Endothelial cell of umbilical vein (primary cell): ENCODE results near the gene KRTAP24-1. TPM values are rescaled to one million over a fixed set of nuclear protein-coding genes. Genes with fewer than 3 reads are reported as not detected.

Experiments
- BruUV-seq: library from RNA; stranded (reverse); fragments of 400-500 nt; replicated peaks from 2 replicates; lab custom pipeline; 2021; lab: Mats Ljungman, UMichigan
- CTCF ChIA-PET: fragments of 300-600, 350-600 bp; sonication (Branson Sonifier 250); formaldehyde crosslinking; loops from one replicate; lab custom pipeline; 2021; ENCODE audit warnings: antibody characterized with exemption, inconsistent platforms; lab: Charles Lee
- POLR2A ChIA-PET: fragments of 300-600, 350-600 bp; sonication (Branson Sonifier 250); formaldehyde crosslinking; loops from one replicate; lab custom pipeline; 2021; ENCODE audit warnings: antibody characterized with exemption, inconsistent platforms; lab: Charles Lee
- DNase-seq: peaks from one replicate; pipeline ENCODE4 v3.0.0-alpha.2; 2011; ENCODE audit warnings: low read depth, low spot score
- FAIRE-seq: peaks from 2 replicates; lab custom pipeline; 2011; peaks lifted over from hg19 to GRCh38; lab: Jason Lieb, UNC
- H2AFZ ChIP-seq: 2 replicates; pipeline ENCODE4 v1.6.0; 2012; ENCODE audit warnings: low read depth, low read length, control low read depth, inconsistent platforms
- H3K27ac ChIP-seq: 2 replicates; pipeline ENCODE4 v1.5.1; 2011; ENCODE audit warnings: low read depth, mild to moderate bottlenecking, control low read depth, low read length, moderate library complexity; ENCODE audit not compliant: insufficient read depth
- H3K27me3 ChIP-seq, 2 experiments: 2 replicates each; pipeline versions ENCODE4 v1.6.0 to v1.6.1; 2011; ENCODE audit warnings: low read length in 2 of 2, mixed read lengths in 1 of 2; ENCODE audit not compliant: control insufficient read depth in 2 of 2, insufficient read depth in 2 of 2
- H3K36me3 ChIP-seq, 2 experiments: 2 replicates in 1 of 2; 3 replicates in 1 of 2; pipeline ENCODE4 v1.5.1; 2011; ENCODE audit warnings: low read length in 2 of 2, mild to moderate bottlenecking in 1 of 2, moderate library complexity in 1 of 2; ENCODE audit not compliant: control insufficient read depth in 2 of 2, insufficient read depth in 2 of 2; ENCODE audit errors: extremely low read depth in 1 of 2
- H3K4me1 ChIP-seq: 3 replicates; pipeline ENCODE4 v1.5.1; 2011; ENCODE audit warnings: mild to moderate bottlenecking, low read length; ENCODE audit not compliant: control insufficient read depth, insufficient read depth; ENCODE audit errors: extremely low read depth
- H3K4me2 ChIP-seq: 2 replicates; pipeline ENCODE4 v1.6.1; 2011; ENCODE audit warnings: low read length, control low read depth, mixed read lengths; ENCODE audit not compliant: insufficient read depth
- H3K4me3 ChIP-seq, 3 experiments: fragments of 200-600 bp in 1 of 3; sonication (generic), shearing (Covaris generic) in 1 of 3; replicated peaks in 1 of 3; 2 replicates each; pipeline ENCODE4 v1.5.1; 2011 to 2016; ENCODE audit warnings: control low read depth in 3 of 3, low read length in 3 of 3, mild to moderate bottlenecking in 2 of 3, inconsistent platforms in 1 of 3, low read depth in 1 of 3, moderate library complexity in 1 of 3; ENCODE audit not compliant: insufficient read depth in 1 of 3
- H3K79me2 ChIP-seq: 2 replicates; pipeline ENCODE4 v1.6.0; 2012; ENCODE audit warnings: low read length, inconsistent platforms; ENCODE audit not compliant: control insufficient read depth, insufficient read depth
- H3K9ac ChIP-seq: replicated peaks from 2 replicates; pipeline ENCODE3; 2011; ENCODE audit warnings: low read length, control low read depth; ENCODE audit not compliant: insufficient read depth; ENCODE audit errors: extremely low read depth
- H3K9me1 ChIP-seq: replicated peaks from 3 replicates; pipeline ENCODE4 v1.6.0; 2011; ENCODE audit warnings: mild to moderate bottlenecking, low read length; ENCODE audit not compliant: control insufficient read depth, insufficient read depth; ENCODE audit errors: extremely low read depth
- H3K9me3 ChIP-seq: replicated peaks from 2 replicates; pipeline ENCODE4 v1.5.1; 2012; ENCODE audit warnings: low read length, inconsistent platforms; ENCODE audit not compliant: control insufficient read depth, insufficient read depth
- H4K20me1 ChIP-seq: replicated peaks from 2 replicates; pipeline ENCODE3; 2011; ENCODE audit warnings: mild to moderate bottlenecking, low read length; ENCODE audit not compliant: control insufficient read depth, insufficient read depth; ENCODE audit errors: extremely low read depth
- EZH2 ChIP-seq: IDR thresholded peaks from 2 replicates; pipeline ENCODE4 v1.6.1; 2012; ENCODE audit warnings: borderline replicate concordance, low read depth, mild to moderate bottlenecking, moderate library complexity, low read length, inconsistent platforms; ENCODE audit not compliant: severe bottlenecking
- FOS ChIP-seq: IDR thresholded peaks from 2 replicates; pipeline ENCODE4 v1.6.1; 2011; ENCODE audit warnings: mild to moderate bottlenecking, low read length, moderate library complexity, borderline replicate concordance; ENCODE audit not compliant: insufficient read depth
- GATA2 ChIP-seq: IDR thresholded peaks from 2 replicates; pipeline ENCODE4 v1.7.0; 2011; ENCODE audit warnings: low read depth, mild to moderate bottlenecking, moderate library complexity, mixed read lengths, low read length; ENCODE audit not compliant: insufficient read length, insufficient read depth
- JUN ChIP-seq: IDR thresholded peaks from 2 replicates; pipeline ENCODE4 v1.6.1; 2011; ENCODE audit warnings: borderline replicate concordance, low read depth; ENCODE audit not compliant: insufficient read length, insufficient read depth
- MYC ChIP-seq: IDR thresholded peaks from one replicate; pipeline ENCODE4 v1.6.1; 2011; ENCODE audit warnings: mild to moderate bottlenecking, low read depth, low read length
- POLR2A ChIP-seq: IDR thresholded peaks from 2 replicates; pipeline ENCODE4 v1.6.1; 2012; ENCODE audit warnings: low read depth, mild to moderate bottlenecking, control low read depth, low read length
- POLR2AphosphoS5 ChIP-seq: IDR thresholded peaks from 2 replicates; pipeline ENCODE4 v1.6.1; 2012; ENCODE audit warnings: low read depth, mild to moderate bottlenecking, control low read depth, low read length, moderate library complexity; ENCODE audit not compliant: insufficient read depth
- dilution Hi-C: fragments of 300-500 bp; cut with MboI; formaldehyde crosslinking; loops from one replicate; pipeline ENCODE4 v1.15.0; 2019; ENCODE audit warnings: low sequenced_read_pairs; ENCODE audit not compliant: extremely low pct_ligation_motif_present
- intact Hi-C: fragments of 100-400 bp; cut with micrococcal nuclease; formaldehyde crosslinking; loops from one replicate; pipeline ENCODE4 v1.10.0; 2022
- polyA plus RNA-seq, 4 experiments: library from polyadenylated mRNA; depleted of rRNA in 3 of 4; stranded (reverse) in 3 of 4; unstranded in 1 of 4; fragments of >200 nt; gene quantifications; 2 replicates each; pipeline versions ENCODE4 v1.2.1 to v1.2.3, GENCODE V29; 2011 to 2012; ENCODE audit warnings: missing spikeins in 1 of 4
- total RNA-seq: library from RNA; stranded (reverse); gene quantifications from 2 replicates; pipeline ENCODE4 v1.2.3, GENCODE V29; 2021
- TF ChIP-seq, protein P1 (sequence below): IDR thresholded peaks from 2 replicates; pipeline ENCODE4 v1.6.1; 2011; ENCODE audit not compliant: insufficient read depth, insufficient read length
- TF ChIP-seq, protein P2 (sequence below), 2 donors: IDR thresholded peaks; 1 replicate in 1 of 2; 2 replicates in 1 of 2; pipeline ENCODE4 v1.5.1; 2011; ENCODE audit warnings: low read length in 2 of 2, mild to moderate bottlenecking in 2 of 2, moderate library complexity in 2 of 2, control low read depth in 1 of 2, inconsistent platforms in 1 of 2, low read depth in 1 of 2; ENCODE audit not compliant: insufficient read depth in 1 of 2; ENCODE audit errors: extremely low read depth in 1 of 2

KRTAP24-1 gene
- total and polyA plus RNA-seq, 2 donors (not counting 3 experiments of a cell fraction or from before 2014, with no cell fraction given) = not detected

- no TSS peak for BruUV-seq
- Histone ChIP-seq H3K79me2 (no peaks in the 10 kb centered on the region), H3K27ac (no peak overlapping the region), H2AFZ (no peak overlapping the region), H3K9me3 (peaks cover 10% of the 10 kb centered on the region), H3K9me1 (no peaks in the 10 kb centered on the region), H3K4me1 (no peaks in the 10 kb centered on the region), H3K4me2 (no peak overlapping the region), H3K27me3 (no peaks in the 10 kb centered on the region), H4K20me1 (no peaks in the 10 kb centered on the region), H3K9ac (no peak overlapping the region), H3K36me3 (no peaks in the 10 kb centered on the region), H3K4me3 (no peak overlapping the region)
- ChIA-PET POLR2A (no interaction called here), CTCF (no interaction called here)
- dilution Hi-C loops (no loop called here), intact Hi-C loops (no loop called here)
- DNase-seq (no peak), FAIRE-seq (no peak)
- no peak for TF ChIP-seq POLR2A
- TF ChIP-seq FOS = no peak
- no peak for TF ChIP-seq POLR2AphosphoS5
- TF ChIP-seq, protein P1, sequence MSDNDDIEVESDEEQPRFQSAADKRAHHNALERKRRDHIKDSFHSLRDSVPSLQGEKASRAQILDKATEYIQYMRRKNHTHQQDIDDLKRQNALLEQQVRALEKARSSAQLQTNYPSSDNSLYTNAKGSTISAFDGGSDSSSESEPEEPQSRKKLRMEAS = no peak
- TF ChIP-seq JUN = no peak
- TF ChIP-seq, protein P2, sequence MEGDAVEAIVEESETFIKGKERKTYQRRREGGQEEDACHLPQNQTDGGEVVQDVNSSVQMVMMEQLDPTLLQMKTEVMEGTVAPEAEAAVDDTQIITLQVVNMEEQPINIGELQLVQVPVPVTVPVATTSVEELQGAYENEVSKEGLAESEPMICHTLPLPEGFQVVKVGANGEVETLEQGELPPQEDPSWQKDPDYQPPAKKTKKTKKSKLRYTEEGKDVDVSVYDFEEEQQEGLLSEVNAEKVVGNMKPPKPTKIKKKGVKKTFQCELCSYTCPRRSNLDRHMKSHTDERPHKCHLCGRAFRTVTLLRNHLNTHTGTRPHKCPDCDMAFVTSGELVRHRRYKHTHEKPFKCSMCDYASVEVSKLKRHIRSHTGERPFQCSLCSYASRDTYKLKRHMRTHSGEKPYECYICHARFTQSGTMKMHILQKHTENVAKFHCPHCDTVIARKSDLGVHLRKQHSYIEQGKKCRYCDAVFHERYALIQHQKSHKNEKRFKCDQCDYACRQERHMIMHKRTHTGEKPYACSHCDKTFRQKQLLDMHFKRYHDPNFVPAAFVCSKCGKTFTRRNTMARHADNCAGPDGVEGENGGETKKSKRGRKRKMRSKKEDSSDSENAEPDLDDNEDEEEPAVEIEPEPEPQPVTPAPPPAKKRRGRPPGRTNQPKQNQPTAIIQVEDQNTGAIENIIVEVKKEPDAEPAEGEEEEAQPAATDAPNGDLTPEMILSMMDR (IDR thresholded peaks at IDR 0.05; ENCODE audit: extremely low read depth in 1 of 2, insufficient read depth in 1 of 2, low read depth in 1 of 2, low read length in 2 of 2) = no peak
- no peak for TF ChIP-seq EZH2
- TF ChIP-seq MYC = no peak
- no peak for TF ChIP-seq GATA2
Measured at GRCh38 chr21:30245061-30245460, 37.7 kb downstream of the KRTAP24-1 start.
